GM18511 (cell line): ENCODE data around the gene ZDHHC12.
A peak's percentile ranks its signal among the peaks of the same experiment; 100 is the strongest.

Experiments
- ATAC-seq: cut with Tn5 transposase; IDR thresholded peaks from one replicate; pipeline ENCODE4 v1.9.1; 2021; ENCODE audit warnings: mild to moderate bottlenecking, moderate library complexity; ENCODE audit not compliant: unreplicated experiment

Gene ZDHHC12

GRCh38 chr9:128723866-128724743 is at the start of gene ZDHHC12:
TSS of gene ZDHHC12 (minus strand) at chr9:128724127. CDS start at chr9:128724093, 34 bp downstream.
- ATAC-seq: peak; percentile 97

- no peak for ATAC-seq
Observed at GRCh38 chr9:128773049-128773448, 49.1 kb upstream of the ZDHHC12 start.

- peak; percentile 90 for ATAC-seq
Observed at GRCh38 chr9:128771745-128772519, 48.0 kb upstream of the ZDHHC12 start, which contains the start of gene ZER1. TSS of gene ZER1 (minus strand) at chr9:128771927. CDS start at chr9:128755565, 16,362 bp downstream.

GRCh38 chr9:128771094-128771721 is 47.3 kb upstream of the ZDHHC12 start:
- ATAC-seq: peak; percentile 10

GRCh38 chr9:128770286-128771030 is 46.5 kb upstream of the ZDHHC12 start:
- ATAC-seq: no peak

GRCh38 chr9:128768606-128769005 is 44.7 kb upstream of the ZDHHC12 start:
- ATAC-seq: no peak

GRCh38 chr9:128765499-128765898 is 41.6 kb upstream of the ZDHHC12 start:
- ATAC-seq: no peak

- ATAC-seq: no peak
Observed at GRCh38 chr9:128764361-128764760, 40.4 kb upstream of the ZDHHC12 start.

- no peak for ATAC-seq
Observed at GRCh38 chr9:128762671-128763449, 38.9 kb upstream of the ZDHHC12 start.

GRCh38 chr9:128757602-128758001 is 33.7 kb upstream of the ZDHHC12 start:
- no peak for ATAC-seq

GRCh38 chr9:128753627-128754026 is 29.7 kb upstream of the ZDHHC12 start:
- no peak for ATAC-seq

GRCh38 chr9:128750926-128751595 is 27.1 kb upstream of the ZDHHC12 start:
- ATAC-seq: no peak

GRCh38 chr9:128747241-128747640 is 23.3 kb upstream of the ZDHHC12 start:
- no peak for ATAC-seq

- ATAC-seq: no peak
Observed at GRCh38 chr9:128743421-128743820, 19.5 kb upstream of the ZDHHC12 start.

GRCh38 chr9:128742401-128742800 is 18.5 kb upstream of the ZDHHC12 start:
- ATAC-seq: no peak

GRCh38 chr9:128735373-128735772 is 11.4 kb upstream of the ZDHHC12 start:
- no peak for ATAC-seq

- ATAC-seq: no peak
Observed at GRCh38 chr9:128733256-128733655, 9.3 kb upstream of the ZDHHC12 start.

GRCh38 chr9:128732576-128732975 is 8.6 kb upstream of the ZDHHC12 start:
- no peak for ATAC-seq

- no peak for ATAC-seq
Observed at GRCh38 chr9:128731691-128732090, 7.8 kb upstream of the ZDHHC12 start.
